Gastroesophageal sphincter (tissue), 4 donors: ENCODE data around the gene CCDC88C. TPM values are rescaled to one million over a fixed set of nuclear protein-coding genes. Genes with fewer than 3 reads are reported as not detected.

ENCODE experiments used
- ATAC-seq: fragments of 150-250 bp; one replicate; pipeline ENCODE4 v1.9.1; 2016; ENCODE audit warnings: mild to moderate bottlenecking, moderate library complexity
- H3K27ac ChIP-seq, 4 donors: fragments of 200-600 bp; sonication (generic) in 3 of 4; 1 replicate in 3 of 4; 2 replicates in 1 of 4; pipeline ENCODE4 v1.5.1; 2016 to 2019
- H3K27me3 ChIP-seq: fragments of 200-600 bp; sonication (generic); one replicate; pipeline ENCODE4 v1.5.1; 2019
- H3K36me3 ChIP-seq, 2 donors: fragments of 200-600 bp; sonication (generic); one replicate each; pipeline ENCODE4 v1.5.1; 2019; ENCODE audit warnings: control low read depth in 1 of 2
- H3K4me1 ChIP-seq, 3 donors: fragments of 200-600 bp; sonication (generic); 1 replicate in 2 of 3; 2 replicates in 1 of 3; pipeline ENCODE4 v1.5.1; 2016 to 2019; ENCODE audit warnings: control low read depth in 2 of 3
- H3K4me3 ChIP-seq, 2 donors: fragments of 200-600 bp; sonication (generic); one replicate each; pipeline ENCODE4 v1.5.1; 2019; ENCODE audit warnings: mild to moderate bottlenecking in 1 of 2, moderate library complexity in 1 of 2
- H3K9me3 ChIP-seq, 3 donors: fragments of 200-600 bp; sonication (generic); one replicate each; pipeline ENCODE4 v1.5.1; 2017 to 2019; ENCODE audit warnings: control low read depth in 2 of 3
- EP300 ChIP-seq: sonication (generic); formaldehyde crosslinking; IDR thresholded peaks from one replicate; pipeline ENCODE4 v1.6.1; 2017; ENCODE audit warnings: antibody characterized with exemption, mild to moderate bottlenecking
- POLR2A ChIP-seq, 2 donors: fragments of 450-650 bp; IDR thresholded peaks; one replicate each; pipeline ENCODE4 v1.6.1; 2017; ENCODE audit warnings: antibody characterized with exemption in 2 of 2, mild to moderate bottlenecking in 2 of 2, moderate library complexity in 1 of 2
- POLR2AphosphoS5 ChIP-seq: sonication (generic); formaldehyde crosslinking; IDR thresholded peaks from one replicate; pipeline ENCODE4 v1.6.1; 2017; ENCODE audit warnings: antibody characterized with exemption
- WGBS, 2 donors: methylation state at CpG; one replicate each; pipeline ENCODE4 v1.1.5; 2018; ENCODE audit warnings: low coverage in 1 of 2; 5-methylcytosine and 5-hydroxymethylcytosine counted together
- total RNA-seq, 4 donors: library from RNA; depleted of rRNA; stranded (reverse); fragments of >200 nt; gene quantifications; one replicate each; pipeline ENCODE4 v1.1.0, GENCODE V29; 2016
- TF ChIP-seq, protein P1 (sequence below), 4 experiments: fragments of 200-600 bp in 2 of 4; fragments of 450-650 bp in 2 of 4; sonication (generic) in 1 of 4; IDR thresholded peaks; one replicate each; pipeline ENCODE4 v1.5.1; 2017 to 2019; ENCODE audit warnings: antibody characterized with exemption in 4 of 4, mild to moderate bottlenecking in 2 of 4, moderate library complexity in 2 of 4

CCDC88C gene
- total RNA-seq, 4 donors from 2014 or later = 2.0 to 10.1 (median 4.9) TPM

DNA sequence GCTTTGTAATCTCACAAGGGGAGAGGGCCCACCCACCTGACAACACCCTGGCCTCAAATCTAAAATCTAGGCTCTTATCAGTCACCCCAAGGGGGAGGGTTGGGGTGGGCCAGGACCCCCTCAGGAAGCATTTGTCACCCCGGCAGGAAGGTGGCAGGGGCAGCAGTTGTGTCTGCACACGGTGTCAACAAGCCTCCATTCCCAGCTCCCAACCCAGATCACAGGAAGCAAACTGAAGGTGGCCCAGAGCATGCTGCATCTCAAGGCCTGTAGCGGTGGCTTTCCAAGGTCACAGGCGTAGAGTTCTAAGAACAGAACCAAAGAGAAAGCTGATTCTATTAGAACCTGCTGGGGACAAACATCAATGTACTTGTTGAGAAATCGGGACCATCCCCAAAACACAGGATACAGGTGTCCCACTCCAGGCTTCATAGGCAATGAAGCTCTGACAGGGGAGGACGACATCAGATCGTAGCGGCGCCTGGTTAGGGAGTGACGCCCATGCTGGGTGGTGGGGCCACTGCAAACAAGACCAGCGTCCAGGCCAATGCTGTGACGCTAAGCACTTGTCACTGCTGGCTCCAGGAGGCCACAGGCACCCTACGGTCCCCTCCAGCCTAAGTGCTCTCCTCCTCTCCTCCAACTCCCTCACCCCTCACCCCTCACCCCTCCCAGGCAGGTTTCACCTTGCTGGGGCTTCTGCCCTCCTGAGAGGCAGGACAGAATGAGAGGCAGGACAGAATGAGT is 52.9 kb downstream of the CCDC88C start:
- Histone ChIP-seq H3K36me3 (no peaks in the 10 kb centered on the region), H3K27ac (no peak overlapping the region), H3K27me3 (no peaks in the 10 kb centered on the region), H3K9me3 (no peaks in the 10 kb centered on the region), H3K4me1 (peaks cover 0 to 7% (median 0%) of the 10 kb centered on the region in 3 donors), H3K4me3 (no peak overlapping the region)
- no peak for ATAC-seq
- 80% methylated on average over 7 of the region's 13 CpGs; no CpG with 5 or more reads in 1 of the 2 donors for WGBS, 2 donors
- TF ChIP-seq EP300 (no peak), POLR2A (IDR thresholded peaks at IDR 0.05) (no peak), POLR2AphosphoS5 (no peak)
- TF ChIP-seq, protein P1, sequence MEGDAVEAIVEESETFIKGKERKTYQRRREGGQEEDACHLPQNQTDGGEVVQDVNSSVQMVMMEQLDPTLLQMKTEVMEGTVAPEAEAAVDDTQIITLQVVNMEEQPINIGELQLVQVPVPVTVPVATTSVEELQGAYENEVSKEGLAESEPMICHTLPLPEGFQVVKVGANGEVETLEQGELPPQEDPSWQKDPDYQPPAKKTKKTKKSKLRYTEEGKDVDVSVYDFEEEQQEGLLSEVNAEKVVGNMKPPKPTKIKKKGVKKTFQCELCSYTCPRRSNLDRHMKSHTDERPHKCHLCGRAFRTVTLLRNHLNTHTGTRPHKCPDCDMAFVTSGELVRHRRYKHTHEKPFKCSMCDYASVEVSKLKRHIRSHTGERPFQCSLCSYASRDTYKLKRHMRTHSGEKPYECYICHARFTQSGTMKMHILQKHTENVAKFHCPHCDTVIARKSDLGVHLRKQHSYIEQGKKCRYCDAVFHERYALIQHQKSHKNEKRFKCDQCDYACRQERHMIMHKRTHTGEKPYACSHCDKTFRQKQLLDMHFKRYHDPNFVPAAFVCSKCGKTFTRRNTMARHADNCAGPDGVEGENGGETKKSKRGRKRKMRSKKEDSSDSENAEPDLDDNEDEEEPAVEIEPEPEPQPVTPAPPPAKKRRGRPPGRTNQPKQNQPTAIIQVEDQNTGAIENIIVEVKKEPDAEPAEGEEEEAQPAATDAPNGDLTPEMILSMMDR (IDR thresholded peaks at IDR 0.05) = no peak

DNA sequence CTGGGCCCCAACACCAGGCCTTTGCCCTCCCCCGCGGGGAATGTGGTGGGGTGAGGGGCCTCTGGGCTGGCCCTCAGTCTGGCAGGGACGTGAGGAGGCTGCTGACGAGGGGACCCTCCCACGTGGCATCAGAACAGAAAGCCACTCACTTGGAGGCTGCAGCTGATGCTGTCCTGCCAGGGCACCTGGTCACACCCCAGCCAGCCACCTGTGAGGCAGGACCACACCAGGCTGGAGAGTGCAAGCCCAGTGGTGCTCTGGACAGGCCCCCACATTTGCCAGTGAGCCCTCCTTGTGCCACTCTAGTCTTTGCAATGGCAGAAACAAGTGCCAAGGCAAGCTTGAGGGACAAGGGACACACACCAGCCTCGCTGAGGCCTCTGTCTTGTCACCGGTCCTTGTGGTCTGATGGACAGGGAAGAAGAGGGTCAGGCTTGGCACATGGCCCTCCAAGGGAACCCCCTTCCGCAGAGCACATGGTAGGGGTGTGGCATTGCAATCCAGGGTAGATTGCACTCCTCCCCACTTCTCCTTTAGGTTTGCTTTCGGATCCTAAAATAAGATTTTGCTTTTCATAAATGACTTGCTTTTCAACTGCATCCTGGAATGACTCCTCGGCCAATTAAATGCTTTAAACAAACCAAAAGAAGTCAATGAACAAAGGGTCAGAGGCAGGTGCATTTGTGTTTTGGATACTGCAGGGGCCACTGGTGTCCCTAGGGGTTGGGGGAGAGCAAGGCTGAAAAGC is 53.7 kb downstream of the CCDC88C start:
- Histone ChIP-seq H3K4me3 (no peak overlapping the region), H3K27me3 (no peaks in the 10 kb centered on the region), H3K4me1 (peaks cover 0 to 4% (median 0%) of the 10 kb centered on the region in 3 donors), H3K9me3 (no peaks in the 10 kb centered on the region), H3K36me3 (no peaks in the 10 kb centered on the region), H3K27ac (no peak overlapping the region)
- peak; percentile 35 for ATAC-seq
- WGBS, 2 donors = 58 to 82% methylated on average over 4 to 5 of the region's 10 CpGs
- TF ChIP-seq, protein P1 (IDR thresholded peaks at IDR 0.05) = no peak
- no peak for TF ChIP-seq POLR2A (IDR thresholded peaks at IDR 0.05)
- no peak for TF ChIP-seq EP300
- no peak for TF ChIP-seq POLR2AphosphoS5

DNA sequence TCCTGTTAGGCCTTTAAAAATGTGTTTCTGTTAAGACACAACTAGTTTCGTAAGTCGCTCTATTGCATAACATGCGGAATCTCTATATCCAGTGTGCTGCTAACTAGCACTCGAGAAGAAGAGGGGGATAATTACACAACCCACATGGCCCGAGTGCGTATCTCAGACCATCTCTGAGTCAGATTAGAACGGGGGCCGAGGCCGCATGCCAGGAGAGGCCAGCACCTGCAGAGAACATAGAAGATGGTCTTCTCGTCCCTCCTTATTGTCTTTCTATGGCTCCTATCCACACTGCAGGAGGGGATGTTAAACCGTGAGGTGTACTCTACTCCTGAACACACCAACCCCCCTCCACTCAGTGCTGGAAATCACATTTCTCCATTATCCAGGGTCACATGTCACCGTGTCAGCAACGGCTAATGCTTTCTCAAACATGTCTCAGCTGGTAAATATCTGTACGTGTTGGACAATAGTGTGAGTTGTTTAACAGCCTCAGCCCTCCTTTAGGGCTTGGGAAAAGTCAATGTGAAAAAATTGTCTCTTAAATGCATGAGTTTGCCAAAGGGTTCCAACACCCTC is 56.3 kb downstream of the CCDC88C start:
- no peaks in the 10 kb centered on the region for H3K4me1 ChIP-seq
- TF ChIP-seq, protein P1 (IDR thresholded peaks at IDR 0.05) = no peak
- no peak for TF ChIP-seq POLR2AphosphoS5
- no peak for TF ChIP-seq POLR2A (IDR thresholded peaks at IDR 0.05)
- TF ChIP-seq EP300 = no peak
- H3K27me3 ChIP-seq = no peaks in the 10 kb centered on the region
- no peak for ATAC-seq
- WGBS, 2 donors = 66 to 70% methylated on average over 12 to 14 of the region's 14 CpGs
- no peak overlapping the region for H3K27ac ChIP-seq
- H3K4me3 ChIP-seq = no peak overlapping the region
- no peaks in the 10 kb centered on the region for H3K9me3 ChIP-seq
- no peaks in the 10 kb centered on the region for H3K36me3 ChIP-seq

DNA sequence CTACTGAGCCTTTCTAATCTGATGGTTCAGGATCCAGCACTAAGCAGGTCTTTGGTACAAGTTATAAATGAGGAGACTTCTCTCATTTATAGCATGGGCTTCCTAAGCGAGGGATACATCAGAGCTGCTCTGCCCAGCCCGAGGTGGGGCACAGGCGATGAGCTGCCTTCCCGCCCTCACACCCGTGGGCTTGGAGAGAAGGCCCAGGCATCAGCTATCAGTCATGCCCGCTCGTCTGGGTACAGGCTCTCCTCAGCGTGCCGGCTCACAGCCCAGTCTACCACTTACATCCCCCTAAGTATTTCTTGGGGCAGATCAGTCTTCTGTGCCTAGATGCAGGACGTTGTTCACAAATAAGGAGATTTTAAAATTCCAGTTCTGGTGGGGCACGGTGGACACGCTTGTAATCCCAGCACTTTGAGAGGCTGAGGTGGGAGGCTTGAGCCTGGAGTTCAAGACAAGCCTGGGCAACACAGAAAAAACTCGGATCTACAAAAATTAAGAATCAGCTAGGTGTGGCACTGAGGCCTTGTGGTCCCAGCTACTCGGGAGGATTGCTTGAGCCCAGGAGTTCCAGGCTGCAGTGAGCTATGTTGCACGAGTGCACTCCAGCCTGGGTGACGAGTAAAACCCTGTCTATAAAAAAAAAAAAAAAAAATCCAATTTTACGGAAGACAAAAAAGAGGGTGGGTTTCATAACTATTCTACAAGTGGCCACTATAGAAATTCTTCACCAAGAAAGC is 57.0 kb downstream of the CCDC88C start:
- TF ChIP-seq POLR2A (IDR thresholded peaks at IDR 0.05) = no peak
- no peak for TF ChIP-seq EP300
- TF ChIP-seq, protein P1 (IDR thresholded peaks at IDR 0.05) = no peak
- TF ChIP-seq POLR2AphosphoS5 = no peak
- H3K4me3 ChIP-seq = no peak overlapping the region
- 79 to 92% methylated on average over 8 to 11 of the region's 17 CpGs for WGBS, 2 donors
- no peaks in the 10 kb centered on the region for H3K27me3 ChIP-seq
- H3K27ac ChIP-seq = no peak overlapping the region
- no peaks in the 10 kb centered on the region for H3K36me3 ChIP-seq
- H3K9me3 ChIP-seq = no peaks in the 10 kb centered on the region
- ATAC-seq = no peak
- no peaks in the 10 kb centered on the region for H3K4me1 ChIP-seq
